Fibroblast of lung (primary cell): ENCODE measurements around the gene TTC3. TPM values are rescaled to one million over a fixed set of nuclear protein-coding genes. Genes with fewer than 3 reads are reported as not detected.

ENCODE experiments used
- DNase-seq, 2 donors: peaks; one replicate each; pipeline versions ENCODE4 v3.0.0 to v3.0.0-alpha.2; 2010; ENCODE audit warnings: low read depth in 2 of 2
- H2AFZ ChIP-seq: 2 replicates; pipeline ENCODE4 v1.5.1; 2012; ENCODE audit warnings: low read length, control low read depth, inconsistent platforms
- H3K27ac ChIP-seq: 2 replicates; pipeline ENCODE4 v1.5.1; 2011; ENCODE audit warnings: low read length, control low read depth; ENCODE audit not compliant: insufficient read depth
- H3K27me3 ChIP-seq: 2 replicates; pipeline ENCODE4 v1.5.1; 2011; ENCODE audit warnings: mild to moderate bottlenecking, low read length; ENCODE audit not compliant: control insufficient read depth, insufficient read depth
- H3K36me3 ChIP-seq: 2 replicates; pipeline ENCODE4 v1.5.1; 2011; ENCODE audit warnings: low read length; ENCODE audit not compliant: control insufficient read depth, insufficient read depth
- H3K4me1 ChIP-seq: 2 replicates; pipeline ENCODE4 v1.5.1; 2011; ENCODE audit warnings: low read length; ENCODE audit not compliant: control insufficient read depth, insufficient read depth; ENCODE audit errors: extremely low read depth
- H3K4me2 ChIP-seq: 2 replicates; pipeline ENCODE4 v1.5.1; 2011; ENCODE audit warnings: low read length, control low read depth; ENCODE audit not compliant: insufficient read depth; ENCODE audit errors: extremely low read depth
- H3K4me3 ChIP-seq, 4 experiments: fragments of 200-600 bp in 1 of 4; sonication (generic) in 1 of 4; replicated peaks in 1 of 4; 2 replicates each; pipeline ENCODE4 v1.5.1; 2011 to 2016; ENCODE audit warnings: low read length in 4 of 4, low read depth in 3 of 4, mild to moderate bottlenecking in 3 of 4, control low read depth in 2 of 4, inconsistent platforms in 1 of 4, mixed read lengths in 1 of 4; ENCODE audit not compliant: insufficient read depth in 1 of 4; ENCODE audit errors: control extremely low read depth in 1 of 4
- H3K79me2 ChIP-seq: 2 replicates; pipeline ENCODE4 v1.5.1; 2012; ENCODE audit warnings: mild to moderate bottlenecking, low read length, inconsistent platforms; ENCODE audit not compliant: control insufficient read depth, insufficient read depth
- H3K9ac ChIP-seq: 2 replicates; pipeline ENCODE4 v1.5.1; 2011; ENCODE audit warnings: mild to moderate bottlenecking, low read length, control low read depth; ENCODE audit not compliant: insufficient read depth
- H3K9me3 ChIP-seq: 2 replicates; pipeline ENCODE4 v1.5.1; 2012; ENCODE audit warnings: low read depth, low read length; ENCODE audit not compliant: control insufficient read depth, insufficient read depth
- H4K20me1 ChIP-seq: 2 replicates; pipeline ENCODE4 v1.5.1; 2011; ENCODE audit warnings: low read length; ENCODE audit not compliant: control insufficient read depth, insufficient read depth; ENCODE audit errors: extremely low read depth
- EZH2 ChIP-seq: IDR thresholded peaks from 2 replicates; pipeline ENCODE4 v1.5.1; 2012; ENCODE audit warnings: low read length, control low read depth, mild to moderate bottlenecking; ENCODE audit errors: missing control alignments
- polyA plus RNA-seq, 2 donors: library from polyadenylated mRNA; depleted of rRNA in 1 of 2; stranded (reverse) in 1 of 2; unstranded in 1 of 2; fragments of >200 nt; gene quantifications; 2 replicates each; pipeline ENCODE4 v1.2.1, GENCODE V29; 2011 to 2012; ENCODE audit warnings: missing spikeins in 1 of 2
- total RNA-seq: library from RNA; depleted of rRNA; stranded (reverse); fragments of >200 nt; gene quantifications from 2 replicates; pipeline ENCODE4 v1.2.1, GENCODE V29; 2014
- TF ChIP-seq, protein P1 (sequence below), 2 donors: IDR thresholded peaks in 1 of 2; conservative IDR thresholded peaks in 1 of 2; 1 replicate in 1 of 2; 2 replicates in 1 of 2; pipeline ENCODE4 v1.5.1; 2011 to 2012; ENCODE audit warnings: low read length in 2 of 2, control low read depth in 1 of 2, inconsistent platforms in 1 of 2, low read depth in 1 of 2, mild to moderate bottlenecking in 1 of 2

TTC3 gene
- total and polyA plus RNA-seq, 2 donors (not counting 1 experiment from before 2014, with no cell fraction given), result 121 to 224 TPM

DNA sequence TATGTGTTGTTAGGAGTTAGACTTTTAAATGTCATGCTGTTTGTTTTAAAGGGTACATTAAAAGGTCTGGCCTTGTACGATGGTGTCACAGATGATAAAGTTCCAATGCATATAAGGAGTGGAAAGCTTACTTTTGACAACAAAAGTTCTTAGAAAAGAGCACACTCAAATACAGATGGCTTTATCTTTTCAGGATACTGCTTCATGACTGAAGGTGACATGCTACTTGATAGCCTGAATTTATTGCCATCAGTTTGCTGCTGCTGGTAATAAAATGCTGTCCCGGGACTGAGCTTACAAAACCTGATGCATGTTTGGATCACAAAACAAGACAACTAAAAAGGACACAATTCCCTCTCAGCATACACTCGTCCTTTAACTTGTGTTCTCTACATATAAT is 84.9 kb downstream of the TTC3 start:
- H3K27ac ChIP-seq, result no peak overlapping the region
- H3K27me3 ChIP-seq, result no peaks in the 10 kb centered on the region
- H3K9me3 ChIP-seq, result no peaks in the 10 kb centered on the region
- no peak overlapping the region for H3K9ac ChIP-seq
- no peaks in the 10 kb centered on the region for H4K20me1 ChIP-seq
- no peak overlapping the region for H2AFZ ChIP-seq
- TF ChIP-seq, protein P1, sequence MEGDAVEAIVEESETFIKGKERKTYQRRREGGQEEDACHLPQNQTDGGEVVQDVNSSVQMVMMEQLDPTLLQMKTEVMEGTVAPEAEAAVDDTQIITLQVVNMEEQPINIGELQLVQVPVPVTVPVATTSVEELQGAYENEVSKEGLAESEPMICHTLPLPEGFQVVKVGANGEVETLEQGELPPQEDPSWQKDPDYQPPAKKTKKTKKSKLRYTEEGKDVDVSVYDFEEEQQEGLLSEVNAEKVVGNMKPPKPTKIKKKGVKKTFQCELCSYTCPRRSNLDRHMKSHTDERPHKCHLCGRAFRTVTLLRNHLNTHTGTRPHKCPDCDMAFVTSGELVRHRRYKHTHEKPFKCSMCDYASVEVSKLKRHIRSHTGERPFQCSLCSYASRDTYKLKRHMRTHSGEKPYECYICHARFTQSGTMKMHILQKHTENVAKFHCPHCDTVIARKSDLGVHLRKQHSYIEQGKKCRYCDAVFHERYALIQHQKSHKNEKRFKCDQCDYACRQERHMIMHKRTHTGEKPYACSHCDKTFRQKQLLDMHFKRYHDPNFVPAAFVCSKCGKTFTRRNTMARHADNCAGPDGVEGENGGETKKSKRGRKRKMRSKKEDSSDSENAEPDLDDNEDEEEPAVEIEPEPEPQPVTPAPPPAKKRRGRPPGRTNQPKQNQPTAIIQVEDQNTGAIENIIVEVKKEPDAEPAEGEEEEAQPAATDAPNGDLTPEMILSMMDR (conservative IDR thresholded peaks at IDR 0.05 in 1 of 2, IDR thresholded peaks at IDR 0.05 in 1 of 2; ENCODE audit: low read depth in 1 of 2, low read length in 2 of 2), result no peak
- TF ChIP-seq EZH2, result no peak
- H3K4me2 ChIP-seq, result no peak overlapping the region
- no peaks in the 10 kb centered on the region for H3K79me2 ChIP-seq
- H3K4me1 ChIP-seq, result no peaks in the 10 kb centered on the region
- H3K36me3 ChIP-seq, result peaks cover 11% of the 10 kb centered on the region
- DNase-seq, result no peak
- no peak overlapping the region for H3K4me3 ChIP-seq

- no peak overlapping the region for H3K9ac ChIP-seq
- no peak overlapping the region for H3K4me3 ChIP-seq
- H3K79me2 ChIP-seq, result no peaks in the 10 kb centered on the region
- H2AFZ ChIP-seq, result no peak overlapping the region
- H4K20me1 ChIP-seq, result no peaks in the 10 kb centered on the region
- peaks cover 4% of the 10 kb centered on the region for H3K36me3 ChIP-seq
- H3K9me3 ChIP-seq, result no peaks in the 10 kb centered on the region
- TF ChIP-seq EZH2, result no peak
- TF ChIP-seq, protein P1 (conservative IDR thresholded peaks at IDR 0.05 in 1 of 2, IDR thresholded peaks at IDR 0.05 in 1 of 2; ENCODE audit: low read depth in 1 of 2, low read length in 2 of 2), result no peak
- H3K27ac ChIP-seq, result no peak overlapping the region
- H3K27me3 ChIP-seq, result no peaks in the 10 kb centered on the region
- no peaks in the 10 kb centered on the region for H3K4me1 ChIP-seq
- DNase-seq, result peak in 1 of 2 donors; percentile 67
- H3K4me2 ChIP-seq, result no peak overlapping the region
Observed at GRCh38 chr21:37159053-37159776, 86.2 kb downstream of the TTC3 start.

GRCh38 chr21:37159949-37160348 is 86.9 kb downstream of the TTC3 start:
- H3K27me3 ChIP-seq, result no peaks in the 10 kb centered on the region
- H3K79me2 ChIP-seq, result no peaks in the 10 kb centered on the region
- H3K4me1 ChIP-seq, result no peaks in the 10 kb centered on the region
- no peak overlapping the region for H3K4me2 ChIP-seq
- H2AFZ ChIP-seq, result no peak overlapping the region
- no peak for DNase-seq
- H3K9me3 ChIP-seq, result no peaks in the 10 kb centered on the region
- H3K4me3 ChIP-seq, result no peak overlapping the region
- peaks cover 3% of the 10 kb centered on the region for H3K36me3 ChIP-seq
- H3K9ac ChIP-seq, result no peak overlapping the region
- no peak overlapping the region for H3K27ac ChIP-seq
- TF ChIP-seq EZH2, result no peak
- TF ChIP-seq, protein P1 (conservative IDR thresholded peaks at IDR 0.05 in 1 of 2, IDR thresholded peaks at IDR 0.05 in 1 of 2; ENCODE audit: low read depth in 1 of 2, low read length in 2 of 2), result no peak
- H4K20me1 ChIP-seq, result no peaks in the 10 kb centered on the region
